ENCODE data around the gene WNT4.

Gene WNT4

DNA sequence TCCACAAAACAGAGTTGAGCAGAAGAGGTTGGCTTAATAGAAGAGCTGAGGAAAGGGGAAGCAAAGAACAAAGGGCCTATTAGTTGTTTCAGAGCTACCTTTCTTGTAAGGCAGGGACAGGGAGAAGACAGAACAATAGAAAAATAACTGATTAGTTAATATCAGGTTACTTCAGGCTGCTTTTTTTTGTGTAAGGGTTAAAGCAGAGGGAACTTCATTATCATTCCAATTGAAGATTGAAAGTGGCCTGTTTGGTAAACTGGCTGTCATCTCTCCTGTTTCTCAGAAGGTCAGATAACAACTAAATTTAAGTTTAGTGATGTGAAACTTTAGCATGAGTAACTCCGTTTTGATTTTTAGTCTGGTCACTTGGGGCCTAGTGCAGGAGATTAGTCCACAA, 68.1 kb downstream of the WNT4 start:
- DNase-seq (ENCODE audit: low spot score) = no peak

DNA sequence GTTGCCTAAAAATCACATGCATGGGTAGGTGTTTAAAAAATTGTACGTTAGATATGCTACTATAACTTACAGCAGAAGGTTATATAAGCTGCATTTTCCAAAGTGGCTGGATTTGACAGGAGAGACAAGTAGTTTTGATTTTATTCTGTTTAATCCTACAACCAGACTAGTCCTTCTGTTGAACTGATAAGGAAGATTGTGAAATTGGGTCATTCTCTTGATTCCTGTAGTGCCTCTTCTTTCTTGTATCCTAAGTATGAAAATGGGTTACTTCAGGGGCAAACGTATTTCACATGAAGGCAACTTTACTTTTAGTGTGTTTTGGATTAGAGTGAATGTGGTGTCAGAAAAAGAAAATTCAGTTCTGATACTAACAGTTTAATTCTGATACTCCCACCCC, 71.4 kb downstream of the WNT4 start:
- no peak for DNase-seq (ENCODE audit: low spot score)
